ENCODE results near the gene FAM78A.

The FAM78A gene

GRCh38 chr9:131298816-131299215, 22.5 kb upstream of the FAM78A start:
- TF ChIP-seq CTCF (IDR thresholded peaks at IDR 0.05; ENCODE audit: low read depth, low read length) (no peak), MAX (IDR thresholded peaks at IDR 0.05; ENCODE audit: low read depth, low read length) (no peak), MYC (IDR thresholded peaks at IDR 0.05; ENCODE audit: low read depth, low read length) (no peak), POLR2A (IDR thresholded peaks at IDR 0.05; ENCODE audit: extremely low read depth, insufficient read length) (no peak)
- H3K4me3 ChIP-seq (ENCODE audit: low read depth, low read length): no peak overlapping the region
- no peak for DNase-seq (ENCODE audit: low read depth)

GRCh38 chr9:131298341-131298740, 22.0 kb upstream of the FAM78A start:
- no peak for TF ChIP-seq CTCF (IDR thresholded peaks at IDR 0.05; ENCODE audit: low read depth, low read length)
- TF ChIP-seq POLR2A (IDR thresholded peaks at IDR 0.05; ENCODE audit: extremely low read depth, insufficient read length): no peak
- no peak for TF ChIP-seq MAX (IDR thresholded peaks at IDR 0.05; ENCODE audit: low read depth, low read length)
- no peak for TF ChIP-seq MYC (IDR thresholded peaks at IDR 0.05; ENCODE audit: low read depth, low read length)
- H3K4me3 ChIP-seq (ENCODE audit: low read depth, low read length): no peak overlapping the region
- DNase-seq (ENCODE audit: low read depth): no peak

GRCh38 chr9:131297903-131298302, 21.6 kb upstream of the FAM78A start:
- no peak overlapping the region for H3K4me3 ChIP-seq (ENCODE audit: low read depth, low read length)
- no peak for TF ChIP-seq MYC (IDR thresholded peaks at IDR 0.05; ENCODE audit: low read depth, low read length)
- TF ChIP-seq POLR2A (IDR thresholded peaks at IDR 0.05; ENCODE audit: extremely low read depth, insufficient read length): no peak
- no peak for DNase-seq (ENCODE audit: low read depth)

GRCh38 chr9:131296906-131297500, 20.7 kb upstream of the FAM78A start:
- DNase-seq (ENCODE audit: low read depth): no peak
- TF ChIP-seq MAX (IDR thresholded peaks at IDR 0.05; ENCODE audit: low read depth, low read length): no peak
- no peak for TF ChIP-seq POLR2A (IDR thresholded peaks at IDR 0.05; ENCODE audit: extremely low read depth, insufficient read length)
- TF ChIP-seq MYC (IDR thresholded peaks at IDR 0.05; ENCODE audit: low read depth, low read length): no peak
- TF ChIP-seq CTCF (IDR thresholded peaks at IDR 0.05; ENCODE audit: low read depth, low read length): no peak
- H3K4me3 ChIP-seq (ENCODE audit: low read depth, low read length): no peak overlapping the region

GRCh38 chr9:131296460-131296859, 20.1 kb upstream of the FAM78A start:
- no peak overlapping the region for H3K4me3 ChIP-seq (ENCODE audit: low read depth, low read length)
- no peak for DNase-seq (ENCODE audit: low read depth)
- no peak for TF ChIP-seq MYC (IDR thresholded peaks at IDR 0.05; ENCODE audit: low read depth, low read length)
- no peak for TF ChIP-seq MAX (IDR thresholded peaks at IDR 0.05; ENCODE audit: low read depth, low read length)
- TF ChIP-seq CTCF (IDR thresholded peaks at IDR 0.05; ENCODE audit: low read depth, low read length): no peak
- TF ChIP-seq POLR2A (IDR thresholded peaks at IDR 0.05; ENCODE audit: extremely low read depth, insufficient read length): no peak

GRCh38 chr9:131292937-131293336, 16.6 kb upstream of the FAM78A start:
- TF ChIP-seq CTCF (IDR thresholded peaks at IDR 0.05; ENCODE audit: low read depth, low read length) (no peak), MYC (IDR thresholded peaks at IDR 0.05; ENCODE audit: low read depth, low read length) (no peak), MAX (IDR thresholded peaks at IDR 0.05; ENCODE audit: low read depth, low read length) (no peak), POLR2A (IDR thresholded peaks at IDR 0.05; ENCODE audit: extremely low read depth, insufficient read length) (no peak)
- no peak for DNase-seq (ENCODE audit: low read depth)
- no peak overlapping the region for H3K4me3 ChIP-seq (ENCODE audit: low read depth, low read length)

Data from NB4 (cell line).